Fibroblast of mammary gland (primary cell): ENCODE data around the gene ACAA2.

Source experiments
- DNase-seq: peaks from one replicate; pipeline ENCODE4 v3.0.0-alpha.2; 2010; ENCODE audit warnings: low read depth
- H3K4me3 ChIP-seq: 2 replicates; pipeline ENCODE4 v1.5.1; 2011; ENCODE audit warnings: low read depth, mild to moderate bottlenecking, low read length, moderate library complexity; ENCODE audit not compliant: control insufficient read depth
- TF ChIP-seq, protein P1 (sequence below): conservative IDR thresholded peaks from 2 replicates; pipeline ENCODE4 v1.5.1; 2011; ENCODE audit warnings: low read depth, low read length, inconsistent platforms; ENCODE audit not compliant: control insufficient read depth, insufficient read depth

ACAA2 gene, protein sequence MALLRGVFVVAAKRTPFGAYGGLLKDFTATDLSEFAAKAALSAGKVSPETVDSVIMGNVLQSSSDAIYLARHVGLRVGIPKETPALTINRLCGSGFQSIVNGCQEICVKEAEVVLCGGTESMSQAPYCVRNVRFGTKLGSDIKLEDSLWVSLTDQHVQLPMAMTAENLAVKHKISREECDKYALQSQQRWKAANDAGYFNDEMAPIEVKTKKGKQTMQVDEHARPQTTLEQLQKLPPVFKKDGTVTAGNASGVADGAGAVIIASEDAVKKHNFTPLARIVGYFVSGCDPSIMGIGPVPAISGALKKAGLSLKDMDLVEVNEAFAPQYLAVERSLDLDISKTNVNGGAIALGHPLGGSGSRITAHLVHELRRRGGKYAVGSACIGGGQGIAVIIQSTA

GRCh38 chr18:49813319-49814146 is at the start of gene ACAA2:
TSS of gene ACAA2 (minus strand) at chr18:49813533. CDS start at chr18:49813484, 49 bp downstream.
- DNase-seq, result peak; percentile 92
- H3K4me3 ChIP-seq, result peak within 1 kb of the TSS; percentile 89
- TF ChIP-seq, protein P1, sequence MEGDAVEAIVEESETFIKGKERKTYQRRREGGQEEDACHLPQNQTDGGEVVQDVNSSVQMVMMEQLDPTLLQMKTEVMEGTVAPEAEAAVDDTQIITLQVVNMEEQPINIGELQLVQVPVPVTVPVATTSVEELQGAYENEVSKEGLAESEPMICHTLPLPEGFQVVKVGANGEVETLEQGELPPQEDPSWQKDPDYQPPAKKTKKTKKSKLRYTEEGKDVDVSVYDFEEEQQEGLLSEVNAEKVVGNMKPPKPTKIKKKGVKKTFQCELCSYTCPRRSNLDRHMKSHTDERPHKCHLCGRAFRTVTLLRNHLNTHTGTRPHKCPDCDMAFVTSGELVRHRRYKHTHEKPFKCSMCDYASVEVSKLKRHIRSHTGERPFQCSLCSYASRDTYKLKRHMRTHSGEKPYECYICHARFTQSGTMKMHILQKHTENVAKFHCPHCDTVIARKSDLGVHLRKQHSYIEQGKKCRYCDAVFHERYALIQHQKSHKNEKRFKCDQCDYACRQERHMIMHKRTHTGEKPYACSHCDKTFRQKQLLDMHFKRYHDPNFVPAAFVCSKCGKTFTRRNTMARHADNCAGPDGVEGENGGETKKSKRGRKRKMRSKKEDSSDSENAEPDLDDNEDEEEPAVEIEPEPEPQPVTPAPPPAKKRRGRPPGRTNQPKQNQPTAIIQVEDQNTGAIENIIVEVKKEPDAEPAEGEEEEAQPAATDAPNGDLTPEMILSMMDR, result no peak

- TF ChIP-seq, protein P1, result no peak
- H3K4me3 ChIP-seq, result no peak overlapping the region
- DNase-seq, result no peak
Observed at GRCh38 chr18:49862656-49863385, 49.5 kb upstream of the ACAA2 start.

GRCh38 chr18:49861659-49862058 is 48.3 kb upstream of the ACAA2 start:
- TF ChIP-seq, protein P1, result peak; percentile 37
- DNase-seq, result peak; percentile 8
- H3K4me3 ChIP-seq, result no peak overlapping the region

- TF ChIP-seq, protein P1, result no peak
- no peak for DNase-seq
Observed at GRCh38 chr18:49859725-49860124, 46.4 kb upstream of the ACAA2 start.

DNA sequence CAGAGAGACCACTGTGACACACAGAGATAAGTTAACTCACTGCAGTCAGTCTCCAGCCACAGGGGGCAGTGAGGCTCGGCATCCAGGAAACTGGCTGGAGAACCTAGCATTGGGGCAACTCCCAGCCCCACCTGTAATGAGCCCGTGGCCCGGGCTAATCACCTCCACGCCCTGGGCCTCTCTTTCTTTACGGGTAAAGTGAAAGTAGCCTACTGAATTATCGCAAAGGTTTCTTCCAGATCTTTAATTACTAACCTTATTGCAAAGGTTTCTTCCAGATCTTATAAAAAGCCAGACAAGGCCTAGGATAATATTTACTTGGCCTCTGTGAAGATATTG is 45.7 kb upstream of the ACAA2 start:
- no peak overlapping the region for H3K4me3 ChIP-seq
- TF ChIP-seq, protein P1, result no peak
- DNase-seq, result no peak

More at GRCh38 chr18:49859725-49860124, 46.4 kb upstream of the ACAA2 start:
- no peak overlapping the region for H3K4me3 ChIP-seq

DNA sequence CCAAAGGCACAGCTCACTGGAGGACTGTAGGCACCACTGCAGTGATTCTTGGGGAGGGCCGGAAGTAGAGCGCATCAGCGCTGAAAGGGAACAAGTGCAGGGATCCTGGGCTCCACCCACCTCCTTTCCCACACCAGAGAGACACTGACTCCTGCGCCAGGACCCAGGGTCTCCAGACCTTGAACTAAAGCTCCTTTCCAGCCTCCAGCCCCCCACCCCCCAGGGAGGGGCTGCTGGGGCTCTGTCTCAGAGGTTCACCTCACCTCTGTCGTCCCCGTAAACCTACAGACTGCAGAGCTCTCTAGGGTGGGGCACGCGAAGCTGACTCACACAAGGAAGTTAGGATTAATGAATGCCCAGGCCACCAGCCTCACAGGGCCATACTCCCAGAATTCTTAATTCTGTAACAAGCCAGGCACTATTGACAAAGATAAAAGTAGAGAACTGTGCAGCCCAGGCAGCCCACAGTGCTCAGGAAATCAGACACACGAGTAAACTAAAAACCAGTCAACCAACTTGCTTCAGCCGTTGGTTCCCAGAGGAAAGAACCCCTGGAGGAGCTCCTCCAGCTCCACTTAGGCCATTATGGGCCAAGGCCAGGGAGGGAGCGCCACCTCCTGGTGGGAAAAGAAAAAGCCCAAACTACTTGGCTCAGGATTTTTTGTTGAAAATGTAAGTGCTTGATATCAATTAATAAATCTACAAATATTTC is 45.1 kb upstream of the ACAA2 start:
- TF ChIP-seq, protein P1, result peak; percentile 96
- DNase-seq, result peak; percentile 73
- no peak overlapping the region for H3K4me3 ChIP-seq
